Measurements from ENCODE around the gene TAS2R60.
"Not testable (repeated sequence)": the region's sequence is repeated elsewhere in the genome, so short reads cannot be mapped to it uniquely, and the experiment has no call there.

TAS2R60 gene

GRCh38 chr7:143443153-143443552 lies at the start of gene TAS2R60:
TAS2R60 (plus strand) TSS chr7:143443453; CDS start chr7:143443453, 0 bp downstream.
- in situ Hi-C loops (cut with HindIII; ENCODE audit: low sequenced_read_pairs): no loop called here

GRCh38 chr7:143394068-143394467 lies 49.2 kb upstream of the TAS2R60 start:
- in situ Hi-C loops (cut with HindIII; ENCODE audit: low sequenced_read_pairs): no loop called here

GRCh38 chr7:143394777-143395176 lies 48.5 kb upstream of the TAS2R60 start:
- in situ Hi-C loops (cut with HindIII; ENCODE audit: low sequenced_read_pairs): no loop called here

- in situ Hi-C loops (cut with HindIII; ENCODE audit: low sequenced_read_pairs): no loop called here
Observed at GRCh38 chr7:143395187-143396149, 47.8 kb upstream of the TAS2R60 start.

- in situ Hi-C loops (cut with HindIII; ENCODE audit: low sequenced_read_pairs): no loop called here
Observed at GRCh38 chr7:143396182-143396581, 47.1 kb upstream of the TAS2R60 start.

- in situ Hi-C loops (cut with HindIII; ENCODE audit: low sequenced_read_pairs): no loop called here
Observed at GRCh38 chr7:143396625-143397556, 46.4 kb upstream of the TAS2R60 start.

- in situ Hi-C loops (cut with HindIII; ENCODE audit: low sequenced_read_pairs): no loop called here
Observed at GRCh38 chr7:143397710-143398530, 45.3 kb upstream of the TAS2R60 start.

- in situ Hi-C loops (cut with HindIII; ENCODE audit: low sequenced_read_pairs): no loop called here
Observed at GRCh38 chr7:143398616-143399015, 44.6 kb upstream of the TAS2R60 start.

GRCh38 chr7:143399151-143399550 lies 44.1 kb upstream of the TAS2R60 start:
- in situ Hi-C loops (cut with HindIII; ENCODE audit: low sequenced_read_pairs): no loop called here

- in situ Hi-C loops (cut with HindIII; ENCODE audit: low sequenced_read_pairs): no loop called here
Observed at GRCh38 chr7:143399642-143400041, 43.6 kb upstream of the TAS2R60 start.

- in situ Hi-C loops (cut with HindIII; ENCODE audit: low sequenced_read_pairs): no loop called here
Observed at GRCh38 chr7:143401265-143401664, 42.0 kb upstream of the TAS2R60 start.

- in situ Hi-C loops (cut with HindIII; ENCODE audit: low sequenced_read_pairs): not testable (repeated sequence)
Observed at GRCh38 chr7:143402233-143402632, 41.0 kb upstream of the TAS2R60 start.

- in situ Hi-C loops (cut with HindIII; ENCODE audit: low sequenced_read_pairs): no loop called here
Observed at GRCh38 chr7:143405173-143406001, 37.9 kb upstream of the TAS2R60 start.

GRCh38 chr7:143406002-143406357 lies 37.3 kb upstream of the TAS2R60 start:
- in situ Hi-C loops (cut with HindIII; ENCODE audit: low sequenced_read_pairs): no loop called here

- in situ Hi-C loops (cut with HindIII; ENCODE audit: low sequenced_read_pairs): no loop called here
Observed at GRCh38 chr7:143407287-143408251, 35.7 kb upstream of the TAS2R60 start.

GRCh38 chr7:143408252-143408685 lies 35.0 kb upstream of the TAS2R60 start:
- in situ Hi-C loops (cut with HindIII; ENCODE audit: low sequenced_read_pairs): no loop called here

GRCh38 chr7:143408686-143409561 lies 34.3 kb upstream of the TAS2R60 start, which contains the start of gene EPHA1:
EPHA1 (minus strand) TSS chr7:143408856; CDS start chr7:143408805, 51 bp downstream.
- in situ Hi-C loops (cut with HindIII; ENCODE audit: low sequenced_read_pairs): no loop called here

Measured in DLD1 (cell line).